ENCODE results near the gene RBM38.
"Not testable (repeated sequence)": the region's sequence is repeated elsewhere in the genome, so short reads cannot be mapped to it uniquely, and the experiment has no call there.

The RBM38 gene

GRCh38 chr20:57390604-57391438 lies at the start of gene RBM38:
Gene RBM38, plus strand, starts transcription at chr20:57391396. Its CDS starts 186 bp downstream, at chr20:57391582.
- peak; percentile 62 to 80 (median 68) for DNase-seq

- DNase-seq = no peak
Measured at GRCh38 chr20:57341663-57342062, 49.5 kb upstream of the RBM38 start.

- DNase-seq = no peak
Measured at GRCh38 chr20:57342829-57343228, 48.4 kb upstream of the RBM38 start.

GRCh38 chr20:57346477-57346876 lies 44.7 kb upstream of the RBM38 start:
- peak; percentile 4 to 64 (median 47) for DNase-seq

GRCh38 chr20:57347393-57347792 lies 43.8 kb upstream of the RBM38 start:
- no peak for DNase-seq

- DNase-seq = not testable (repeated sequence)
Measured at GRCh38 chr20:57348200-57348921, 42.8 kb upstream of the RBM38 start.

- not testable (repeated sequence) for DNase-seq
Measured at GRCh38 chr20:57348922-57349574, 42.1 kb upstream of the RBM38 start.

- DNase-seq = no peak
Measured at GRCh38 chr20:57350081-57350710, 41.0 kb upstream of the RBM38 start.

- DNase-seq = not testable (repeated sequence)
Measured at GRCh38 chr20:57350726-57351041, 40.5 kb upstream of the RBM38 start.

- peak; percentile 70 to 88 (median 80) for DNase-seq
Measured at GRCh38 chr20:57351042-57351783, 40.0 kb upstream of the RBM38 start, which contains the start of gene RAE1. Gene RAE1, plus strand, starts transcription at chr20:57351255. Its CDS starts 2,784 bp downstream, at chr20:57354039.

- DNase-seq = no peak
Measured at GRCh38 chr20:57352305-57352704, 38.9 kb upstream of the RBM38 start.

GRCh38 chr20:57353351-57353750 lies 37.8 kb upstream of the RBM38 start:
- no peak for DNase-seq

GRCh38 chr20:57361517-57361916 lies 29.7 kb upstream of the RBM38 start:
- DNase-seq = no peak

GRCh38 chr20:57364451-57364850 lies 26.7 kb upstream of the RBM38 start:
- no peak for DNase-seq

GRCh38 chr20:57369596-57369995 lies 21.6 kb upstream of the RBM38 start:
- no peak for DNase-seq

GRCh38 chr20:57370316-57370715 lies 20.9 kb upstream of the RBM38 start:
- DNase-seq = no peak

GRCh38 chr20:57371363-57371762 lies 19.8 kb upstream of the RBM38 start:
- no peak for DNase-seq

GRCh38 chr20:57372157-57372556 lies 19.0 kb upstream of the RBM38 start:
- no peak for DNase-seq

- no peak for DNase-seq
Measured at GRCh38 chr20:57372581-57373350, 18.4 kb upstream of the RBM38 start.

- no peak for DNase-seq
Measured at GRCh38 chr20:57374343-57374930, 16.8 kb upstream of the RBM38 start.

Measured in activated naive CD4-positive, alpha-beta T cell (primary cell).